GM19351 (cell line): Measurements from ENCODE around the gene CRYGD.
"Not testable (repeated sequence)": the region's sequence is repeated elsewhere in the genome, so short reads cannot be mapped to it uniquely, and the experiment has no call there.

Source experiments
- ATAC-seq: cut with Tn5 transposase; IDR thresholded peaks from one replicate; pipeline ENCODE4 v1.9.1; 2021; ENCODE audit warnings: mild to moderate bottlenecking, moderate library complexity; ENCODE audit not compliant: unreplicated experiment

CRYGD gene

DNA sequence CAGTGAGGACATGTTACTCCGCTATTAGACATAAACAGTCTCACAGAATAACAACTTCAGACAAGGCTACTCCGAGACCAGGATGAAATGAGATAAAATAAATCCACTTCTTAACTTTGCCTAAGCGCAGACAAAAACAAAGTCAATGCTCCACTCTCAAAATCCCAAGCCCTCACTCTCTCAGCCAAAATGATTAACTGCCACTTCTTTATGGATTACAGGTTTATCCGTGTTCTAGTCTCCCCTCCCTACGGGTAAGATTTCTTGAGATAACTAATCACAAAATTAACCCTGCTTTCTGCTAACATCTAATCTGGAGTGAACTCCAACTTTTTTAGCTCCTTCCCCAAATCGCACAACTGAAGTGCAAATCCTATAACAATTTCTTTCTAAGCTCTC is 6.4 kb upstream of the CRYGD start:
- ATAC-seq: no peak

DNA sequence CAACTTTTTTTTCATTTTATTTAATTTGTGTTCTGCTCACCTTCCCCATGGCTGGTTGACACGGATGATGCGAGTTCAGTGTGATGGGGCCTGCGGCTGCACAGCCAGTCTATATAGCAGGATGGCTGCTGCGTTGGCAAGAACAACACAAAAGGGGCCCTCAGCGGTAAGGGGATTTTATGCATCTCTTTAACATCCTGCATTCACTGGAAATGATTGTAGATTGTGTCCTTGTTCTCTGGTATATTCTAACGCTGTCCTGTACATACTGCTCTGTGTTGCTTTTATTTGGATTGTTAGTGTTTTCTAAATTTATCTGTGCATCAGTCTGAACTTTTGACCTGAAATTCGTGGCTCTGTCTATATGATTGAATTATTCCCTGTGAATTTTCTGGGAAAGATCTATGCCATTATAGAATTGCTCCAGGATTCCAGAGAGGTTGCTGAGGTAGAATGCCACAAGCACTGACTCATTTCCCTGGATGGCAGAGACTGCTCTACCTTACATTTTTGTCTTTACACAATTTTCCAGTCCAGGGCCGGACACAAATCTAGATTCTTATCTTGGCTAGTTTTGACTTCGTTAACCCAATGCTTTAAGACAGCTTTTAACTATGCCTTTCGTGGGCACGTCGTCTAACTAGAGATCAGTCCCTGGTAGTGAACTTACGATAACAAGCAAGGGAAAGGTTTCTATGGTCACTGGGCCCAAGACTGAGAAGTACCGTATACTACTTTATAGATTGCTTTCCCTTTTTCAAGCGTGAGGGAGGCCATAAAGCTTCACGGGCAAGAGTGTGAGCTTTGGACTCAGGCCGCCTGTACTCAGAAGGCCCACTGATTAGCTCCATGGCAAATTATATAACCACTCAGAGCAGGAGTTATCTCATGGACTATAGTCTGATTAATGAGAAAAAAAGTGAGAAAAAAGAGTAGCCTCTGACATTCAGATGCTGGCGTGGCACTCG is 5.7 kb upstream of the CRYGD start, which contains the start of gene CRYGC:
TSS of gene CRYGC (minus strand) at position 85 of the 968 bp plus-strand sequence. CDS start at position 49, 36 bp downstream.
- no peak for ATAC-seq

DNA sequence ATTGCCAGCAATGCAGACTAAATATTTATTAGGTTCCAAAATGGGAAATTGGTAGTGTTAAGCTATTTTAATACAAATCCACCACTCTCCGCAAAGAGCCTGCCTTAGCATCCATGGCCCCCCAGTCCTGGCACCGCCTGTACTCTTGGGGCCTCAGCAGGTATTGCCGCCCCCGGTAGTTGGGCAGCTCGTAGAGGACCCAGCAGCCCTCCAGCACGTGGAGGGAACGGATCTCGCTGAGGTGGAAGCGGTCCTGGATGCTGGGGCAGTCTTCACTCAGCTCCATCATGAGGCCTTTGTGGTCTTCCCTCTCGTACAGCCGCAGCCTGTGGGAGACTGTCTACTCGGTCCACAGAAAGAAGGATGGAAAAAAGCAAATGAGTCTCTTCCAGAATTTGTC is 3.8 kb upstream of the CRYGD start:
- ATAC-seq: no peak

DNA sequence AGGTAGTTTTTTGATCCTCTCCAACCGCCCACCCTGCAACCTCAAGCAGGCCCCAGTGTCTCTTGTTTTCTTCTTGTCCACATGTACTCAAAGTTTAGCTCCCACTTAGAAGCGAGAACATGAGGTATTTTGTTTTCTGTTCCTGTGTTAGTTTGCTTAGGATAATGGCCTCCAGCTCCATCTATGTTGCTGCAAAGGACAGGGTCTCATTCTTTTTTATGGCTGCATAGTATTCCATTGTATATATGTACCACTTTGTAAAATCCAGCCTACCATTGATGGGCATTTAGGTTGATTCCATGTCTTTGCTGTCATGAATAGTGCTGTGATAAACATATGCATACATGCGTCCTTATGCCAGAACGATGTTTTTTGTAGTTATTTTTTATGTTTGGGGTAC is 2.8 kb upstream of the CRYGD start:
- ATAC-seq: no peak

DNA sequence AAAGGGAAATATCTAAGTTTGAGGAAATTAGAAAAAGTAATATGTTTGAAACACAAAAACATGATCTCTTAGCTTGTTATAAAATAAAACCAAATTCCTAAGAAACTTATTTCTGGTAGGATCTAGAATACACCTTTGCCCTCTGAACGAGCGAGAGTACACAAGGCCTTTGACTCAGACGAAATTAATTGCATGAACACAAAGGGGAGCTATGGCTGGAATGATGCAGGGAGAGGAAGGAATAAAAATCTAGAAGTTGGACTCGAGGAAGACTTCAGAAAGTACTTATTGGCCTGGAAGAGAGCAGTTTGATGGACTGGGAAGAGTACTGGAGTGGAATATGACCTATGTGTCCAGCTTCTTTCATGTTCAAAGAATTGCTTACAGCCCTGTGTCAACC is 927 bp upstream of the CRYGD start:
- no peak for ATAC-seq

DNA sequence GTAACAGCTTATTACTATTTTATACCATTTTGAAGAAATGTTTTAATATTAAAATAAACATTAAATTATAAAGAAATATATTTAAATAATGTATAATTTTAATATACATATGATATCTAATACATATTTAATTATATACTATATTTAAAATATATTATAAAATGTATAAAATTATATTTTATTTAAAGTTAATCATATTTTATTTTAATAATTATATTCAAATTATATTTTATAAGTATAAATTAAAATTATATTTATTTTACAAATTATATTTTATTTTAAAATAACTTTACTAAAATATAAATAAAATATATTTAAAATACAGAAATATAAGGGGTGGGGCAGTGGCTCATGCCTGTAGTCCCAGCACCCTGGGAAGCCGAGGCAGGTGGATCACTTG is 2.1 kb downstream of the CRYGD start:
- ATAC-seq: no peak

DNA sequence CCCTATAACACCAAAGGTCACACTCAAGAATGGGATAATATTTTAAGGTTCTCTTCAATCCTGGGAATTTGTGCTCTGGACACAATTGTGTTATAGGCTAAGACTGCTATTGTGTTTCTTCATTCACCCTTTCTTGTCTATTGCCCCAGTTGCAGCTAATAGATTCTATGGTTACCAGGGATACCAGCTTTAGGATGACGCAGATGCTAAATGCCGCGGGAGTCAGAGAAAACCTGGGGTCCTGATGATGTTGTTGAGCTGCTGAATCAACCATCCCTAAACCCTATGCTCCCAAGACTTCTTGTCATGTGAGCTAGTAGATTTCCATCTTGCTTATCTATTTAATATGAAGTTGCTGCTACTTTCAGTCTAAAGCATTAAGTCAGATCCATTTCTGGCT is 5.4 kb downstream of the CRYGD start:
- ATAC-seq: no peak

DNA sequence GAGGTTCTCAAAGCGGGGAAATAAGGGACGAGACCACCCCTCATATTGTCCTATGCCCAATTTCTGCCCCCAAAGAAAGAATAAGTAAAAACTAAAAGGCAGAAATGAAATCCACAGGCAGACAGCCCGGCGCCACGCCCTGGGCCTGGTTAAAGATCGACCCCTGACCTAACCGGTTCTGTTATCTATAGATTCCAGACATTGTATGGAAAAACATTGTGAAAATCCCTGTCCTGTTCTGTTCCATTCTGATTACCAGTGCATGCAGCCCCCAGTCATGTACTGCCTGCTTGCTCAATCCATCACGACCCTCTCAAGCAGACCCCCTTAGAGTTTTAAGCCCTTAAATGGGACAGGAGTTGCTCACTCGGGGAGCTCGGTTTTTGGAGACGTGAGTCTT is 6.9 kb downstream of the CRYGD start:
- not testable (repeated sequence) for ATAC-seq

DNA sequence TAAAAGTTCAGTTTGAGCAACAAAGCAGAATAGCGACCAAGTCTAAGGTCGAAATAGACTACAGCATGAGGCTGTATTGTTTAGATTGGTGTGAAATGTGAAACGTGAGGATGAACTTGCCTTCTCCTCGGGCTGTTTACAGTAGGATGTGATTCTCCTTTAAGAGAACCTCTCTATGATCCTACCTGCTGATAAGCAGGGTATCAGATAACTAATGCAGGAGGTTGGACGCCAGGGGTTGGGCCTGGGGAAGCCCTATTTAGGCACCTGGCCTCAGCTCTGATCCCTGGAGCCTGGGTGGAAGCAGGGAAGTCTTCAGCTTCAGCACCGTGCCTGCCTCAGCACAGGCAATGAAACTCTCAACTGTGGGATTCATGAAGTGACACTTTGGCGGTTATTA is 11.4 kb downstream of the CRYGD start:
- ATAC-seq: no peak

DNA sequence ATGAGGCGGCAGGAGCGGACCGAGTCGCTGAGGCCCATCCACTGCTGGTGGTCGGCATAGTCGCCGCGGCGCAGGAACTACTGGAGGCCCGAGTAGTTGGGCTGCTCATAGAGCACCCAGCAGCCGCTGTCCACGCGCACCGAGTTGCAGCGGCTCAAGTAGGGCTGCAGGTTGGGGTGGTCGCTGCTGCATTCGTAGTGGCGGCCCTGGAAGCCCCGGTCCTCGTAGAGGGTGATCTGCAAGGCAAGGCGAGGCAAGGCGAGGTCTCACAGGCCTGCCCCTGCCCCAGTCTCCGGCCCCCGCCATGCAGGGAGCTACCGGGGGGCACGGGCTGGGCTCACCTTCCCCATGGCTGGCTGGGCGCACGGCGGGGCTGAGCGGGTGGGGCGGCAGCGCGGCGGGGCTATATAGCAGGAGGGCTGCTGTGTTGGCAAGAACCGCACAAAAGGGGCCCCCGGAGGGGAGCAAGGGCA is 12.0 kb downstream of the CRYGD start:
- not testable (repeated sequence) for ATAC-seq

DNA sequence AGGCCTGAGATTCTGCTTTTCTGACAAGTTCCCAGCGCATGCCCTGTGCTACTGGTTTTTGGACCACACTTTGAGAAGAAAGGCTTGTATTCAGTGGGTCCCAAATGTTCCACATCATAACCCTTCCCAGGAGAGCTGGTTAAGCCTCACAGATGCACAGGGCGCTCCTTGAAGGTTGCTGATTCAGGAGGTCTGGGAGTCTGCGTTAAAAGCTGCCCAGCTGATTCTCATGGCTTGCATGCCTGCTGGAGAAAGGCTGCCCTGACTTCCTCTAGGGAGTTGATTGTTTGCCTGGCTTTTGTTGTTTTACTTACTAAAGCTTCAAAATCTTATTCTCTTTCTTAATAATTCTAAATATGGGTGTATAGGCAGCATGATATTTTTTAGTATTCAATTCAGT is 20.7 kb downstream of the CRYGD start:
- ATAC-seq: no peak

DNA sequence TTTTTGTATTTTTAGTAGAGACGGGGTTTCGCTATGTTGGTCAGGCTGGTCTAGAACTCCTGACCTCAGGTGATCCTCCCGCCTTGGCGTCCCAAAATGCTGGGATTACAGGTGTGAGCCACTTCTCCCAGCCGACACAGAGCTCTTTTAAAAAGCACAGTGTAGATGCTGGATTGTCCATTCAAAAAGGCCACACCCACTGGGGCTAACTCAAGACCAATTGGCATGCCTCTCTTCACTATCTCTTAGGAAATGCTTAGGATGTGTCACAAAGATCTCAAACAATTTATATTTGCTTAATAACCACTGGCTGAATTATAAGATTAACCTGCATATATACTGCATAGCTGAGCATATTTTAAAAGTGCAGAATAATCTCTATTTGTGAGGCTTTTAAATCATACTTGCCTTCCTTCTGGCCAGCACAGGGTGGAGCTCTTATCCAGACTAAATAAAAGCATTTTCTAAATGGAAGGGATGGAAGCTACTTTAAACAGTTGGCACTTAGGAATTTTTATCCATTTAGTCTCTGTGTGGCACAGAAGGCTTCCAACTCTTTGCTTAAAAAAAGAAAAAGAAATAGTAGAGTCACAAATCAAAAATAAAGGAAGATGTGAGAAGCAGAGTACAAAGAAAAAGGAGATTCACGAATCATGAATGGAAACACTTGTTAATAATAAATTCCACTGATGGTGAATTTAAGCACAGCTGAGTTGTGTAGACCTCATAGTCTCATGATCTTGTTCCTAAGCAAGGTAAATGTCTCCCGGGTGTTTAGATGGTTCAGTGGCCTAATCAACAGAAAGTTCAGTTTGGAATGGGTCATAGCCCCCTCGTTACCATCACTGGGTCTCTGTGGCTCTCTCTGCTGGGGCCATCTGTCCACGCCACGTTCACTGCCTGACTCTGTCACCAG is 22.4 kb downstream of the CRYGD start:
- ATAC-seq: no peak

DNA sequence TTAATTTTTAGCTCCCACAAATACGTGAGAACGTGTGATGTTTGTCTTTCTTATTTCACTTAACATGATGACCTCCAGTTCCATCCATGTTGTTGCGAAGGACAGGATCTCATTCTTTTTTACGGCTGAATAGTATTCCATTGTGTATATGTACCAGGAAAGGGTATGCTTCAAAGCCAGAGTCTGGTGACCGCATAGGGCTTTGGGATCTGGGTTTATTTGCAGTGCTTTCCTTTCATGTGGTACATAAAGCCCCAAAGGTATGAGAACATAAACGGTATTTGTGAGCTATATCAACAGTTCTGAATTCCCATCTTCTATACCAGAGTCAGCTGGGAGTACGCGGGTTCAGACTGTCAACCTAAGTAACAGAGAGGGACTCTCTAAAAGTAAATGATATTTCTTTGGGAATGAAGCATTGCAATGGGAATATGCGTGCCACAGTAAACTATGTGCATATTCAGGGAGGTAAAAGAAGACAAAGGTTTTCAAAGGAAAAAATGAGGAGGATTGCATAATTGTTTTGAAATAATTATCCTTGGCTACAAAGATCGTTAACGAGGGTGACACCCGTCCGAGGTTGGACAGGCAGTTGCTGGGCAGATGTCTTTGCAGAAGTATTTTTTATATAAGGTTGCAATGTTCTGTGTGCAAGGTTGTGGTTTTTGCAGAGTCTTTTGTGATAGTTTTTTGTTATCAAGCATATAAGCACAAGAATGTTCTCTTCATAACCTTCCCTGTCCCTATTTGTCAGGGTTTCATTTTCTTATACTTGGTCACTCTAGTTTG is 24.4 kb downstream of the CRYGD start:
- no peak for ATAC-seq

DNA sequence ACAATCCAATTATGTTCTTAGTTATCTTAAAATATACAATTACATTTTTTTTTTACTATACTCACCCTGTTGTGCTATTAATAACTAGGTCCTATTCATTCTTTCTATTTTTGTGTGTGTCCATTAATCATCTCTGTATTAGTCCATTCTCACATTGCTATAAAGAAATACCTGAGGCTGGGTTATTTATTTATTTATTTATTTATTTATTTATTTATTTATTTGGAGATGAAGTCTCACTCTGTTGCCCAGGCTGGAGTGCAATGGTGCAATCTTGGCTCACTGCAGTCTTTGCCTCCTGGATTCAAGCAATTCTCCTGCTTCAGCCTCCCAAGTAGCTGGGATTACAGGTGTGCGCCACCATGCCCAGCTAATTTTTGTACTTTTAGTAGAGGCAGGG is 25.6 kb downstream of the CRYGD start:
- ATAC-seq: not testable (repeated sequence)

DNA sequence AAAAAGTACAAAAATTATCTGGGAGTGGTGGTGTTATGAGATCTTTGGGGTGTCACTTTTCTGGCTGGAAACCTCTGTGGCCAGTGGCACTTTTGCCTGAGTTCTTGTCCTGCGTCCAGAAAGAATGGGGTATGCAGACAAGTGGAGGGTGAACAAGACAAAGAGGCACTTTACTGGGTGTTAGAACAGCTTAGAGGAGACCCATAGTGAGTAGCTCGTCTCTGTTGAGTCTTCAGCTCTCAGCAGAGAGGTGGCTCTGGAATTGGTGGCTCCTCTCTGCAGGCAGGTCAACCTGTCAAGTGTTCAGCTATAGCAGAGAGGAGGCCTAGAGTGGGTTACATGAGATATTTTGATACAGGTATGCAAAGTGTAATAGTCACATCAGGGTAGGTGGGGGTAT is 26.1 kb downstream of the CRYGD start:
- no peak for ATAC-seq

DNA sequence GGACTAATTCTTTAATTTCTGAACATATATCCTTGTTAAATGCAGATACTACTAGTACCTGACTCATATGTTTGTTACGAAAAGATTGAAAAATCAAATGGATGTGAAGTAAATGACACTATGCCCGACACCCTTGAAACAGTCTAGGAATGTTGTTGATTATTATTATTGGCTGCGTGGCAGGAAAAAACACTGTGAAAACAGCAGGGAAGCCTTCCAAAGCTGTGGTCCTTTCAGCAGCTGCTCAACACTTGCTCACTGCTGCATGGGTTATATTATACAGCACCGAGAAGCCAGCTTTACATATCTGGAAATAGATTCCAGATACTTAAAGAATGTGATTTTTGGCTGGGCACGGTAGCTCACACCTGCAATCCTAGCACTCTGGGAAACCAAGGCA is 26.5 kb downstream of the CRYGD start:
- ATAC-seq: no peak

DNA sequence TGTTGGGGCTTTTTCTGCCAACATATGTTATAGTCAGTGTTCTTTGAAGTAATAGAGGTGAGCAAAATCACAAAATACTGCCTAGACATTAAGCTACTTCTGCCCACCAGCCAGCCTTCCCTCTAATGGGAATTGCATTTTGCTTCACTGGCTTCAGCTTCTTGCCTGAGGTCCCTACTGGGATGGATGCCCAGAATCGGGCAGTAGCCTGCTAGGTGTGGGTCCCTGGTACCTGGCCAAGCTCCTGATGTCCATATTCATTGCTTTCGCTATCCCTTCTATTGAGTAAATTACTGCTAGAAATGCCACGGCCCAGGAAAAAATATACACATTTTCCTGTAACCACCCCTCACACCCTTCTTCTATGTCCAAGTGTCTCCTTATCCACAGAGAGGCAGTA is 27.0 kb downstream of the CRYGD start:
- no peak for ATAC-seq

DNA sequence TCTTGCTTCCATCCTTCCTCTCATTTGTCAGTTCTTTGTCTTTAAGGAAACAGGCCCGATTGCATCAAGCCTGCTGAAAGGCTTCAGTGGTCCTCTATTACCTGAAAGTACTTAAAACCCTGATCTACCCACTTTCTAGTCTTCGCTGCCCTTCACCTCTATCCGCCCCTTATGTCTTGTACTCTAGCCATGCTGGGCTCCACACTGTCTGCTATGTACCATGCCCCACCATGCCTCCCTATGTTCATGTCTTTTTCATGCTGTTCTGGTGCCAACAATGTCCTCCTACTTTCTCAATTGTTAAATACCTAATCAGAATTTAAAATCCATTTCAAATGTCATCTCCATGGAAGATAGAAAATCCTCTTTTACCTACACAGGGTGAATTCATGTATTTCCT is 28.2 kb downstream of the CRYGD start:
- ATAC-seq: no peak

DNA sequence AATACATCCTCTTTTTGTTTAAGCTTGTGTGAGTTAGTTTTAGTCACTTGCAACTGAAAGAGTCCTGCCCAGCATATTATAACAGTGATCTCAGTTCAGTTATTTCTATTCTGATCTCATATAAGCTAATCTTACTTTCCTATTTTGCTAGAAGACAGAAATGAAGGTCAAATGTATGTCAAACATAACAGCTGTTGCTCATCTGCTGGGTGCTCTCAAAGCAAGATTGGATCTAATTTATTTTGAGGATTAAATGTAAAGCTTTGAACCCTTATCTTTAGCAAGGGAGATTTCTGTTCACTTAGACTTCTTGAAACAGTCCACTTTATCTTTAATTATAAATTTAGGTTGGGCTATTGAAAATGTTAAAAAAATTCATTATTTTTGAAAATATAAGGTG is 31.2 kb downstream of the CRYGD start:
- ATAC-seq: no peak

DNA sequence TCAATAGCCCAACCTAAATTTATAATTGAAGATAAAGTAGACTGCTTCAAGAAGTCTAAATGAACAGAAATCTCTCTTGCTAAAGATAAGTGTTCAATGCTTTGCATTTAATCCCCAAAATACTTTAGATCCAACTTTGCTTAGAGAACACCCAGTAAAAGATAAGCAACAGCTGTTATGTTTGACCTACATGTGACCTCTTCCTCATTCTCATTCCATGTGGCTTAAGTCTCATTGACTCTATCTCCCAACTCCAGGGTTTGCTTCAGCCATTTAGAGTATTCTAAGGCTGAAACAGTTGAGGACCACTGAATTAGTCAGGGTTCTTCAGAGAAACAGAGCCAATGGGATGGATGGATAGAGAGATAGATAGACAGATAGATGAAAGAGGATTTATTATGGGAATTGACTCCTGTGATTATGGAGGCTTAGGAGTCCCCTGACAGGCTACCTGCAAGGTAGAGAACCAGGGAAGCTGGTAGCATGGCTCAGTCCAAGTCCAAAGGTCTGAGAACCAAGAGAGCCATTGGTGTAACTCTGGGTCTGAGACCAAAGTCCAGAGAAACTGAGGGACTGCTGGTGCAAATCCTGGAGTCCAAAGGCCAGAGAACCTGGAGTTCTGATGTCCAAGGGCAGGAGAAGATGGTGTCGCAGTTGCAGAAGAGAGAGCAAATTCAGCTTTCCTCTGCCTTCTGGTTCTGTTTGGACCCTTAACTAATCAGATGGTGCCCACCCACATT is 32.1 kb downstream of the CRYGD start:
- no peak for ATAC-seq
